ENCODE measurements around the gene FDX1. TPM values are rescaled to one million over a fixed set of nuclear protein-coding genes. Genes with fewer than 3 reads are reported as not detected.

Gene FDX1
- total RNA-seq (ENCODE audit: low replicate concordance) = 7.9 and 8.5 TPM in 2 replicates

DNA sequence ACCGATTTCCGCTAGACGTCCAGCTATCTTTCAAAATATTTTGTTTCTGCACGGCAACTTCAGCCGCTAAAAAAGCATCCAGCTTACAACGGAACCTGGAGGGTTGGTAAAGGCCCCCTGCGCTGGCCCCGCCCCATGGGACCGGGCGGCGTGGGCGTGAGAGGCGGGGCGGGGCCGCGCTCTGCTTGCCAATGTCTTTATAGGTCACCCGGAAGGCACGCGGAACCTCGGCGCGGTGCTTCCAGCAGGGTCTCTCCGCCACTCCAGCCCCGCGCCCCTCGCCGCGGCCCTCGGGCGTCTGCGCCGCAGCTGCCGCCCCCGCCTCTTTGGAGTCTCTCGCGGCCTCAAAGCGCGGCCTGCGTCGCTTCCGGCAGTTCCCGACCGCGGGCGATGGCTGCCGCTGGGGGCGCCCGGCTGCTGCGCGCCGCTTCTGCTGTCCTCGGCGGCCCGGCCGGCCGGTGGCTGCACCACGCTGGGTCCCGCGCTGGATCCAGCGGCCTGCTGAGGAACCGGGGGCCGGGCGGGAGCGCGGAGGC is at the start of gene FDX1:
Gene FDX1 (plus strand): TSS at position 218 of the 536 bp plus-strand sequence. CDS start 173 bp downstream, at position 391.

Other genes starting within 250 kb of the FDX1 start
- 46.8 and 65.2 TPM in 2 replicates for gene RDX, start 133.3 kb upstream of the FDX1 start, total RNA-seq (ENCODE audit: low replicate concordance)